ENCODE measurements around the gene COL4A2.

- TF ChIP-seq, protein P1, sequence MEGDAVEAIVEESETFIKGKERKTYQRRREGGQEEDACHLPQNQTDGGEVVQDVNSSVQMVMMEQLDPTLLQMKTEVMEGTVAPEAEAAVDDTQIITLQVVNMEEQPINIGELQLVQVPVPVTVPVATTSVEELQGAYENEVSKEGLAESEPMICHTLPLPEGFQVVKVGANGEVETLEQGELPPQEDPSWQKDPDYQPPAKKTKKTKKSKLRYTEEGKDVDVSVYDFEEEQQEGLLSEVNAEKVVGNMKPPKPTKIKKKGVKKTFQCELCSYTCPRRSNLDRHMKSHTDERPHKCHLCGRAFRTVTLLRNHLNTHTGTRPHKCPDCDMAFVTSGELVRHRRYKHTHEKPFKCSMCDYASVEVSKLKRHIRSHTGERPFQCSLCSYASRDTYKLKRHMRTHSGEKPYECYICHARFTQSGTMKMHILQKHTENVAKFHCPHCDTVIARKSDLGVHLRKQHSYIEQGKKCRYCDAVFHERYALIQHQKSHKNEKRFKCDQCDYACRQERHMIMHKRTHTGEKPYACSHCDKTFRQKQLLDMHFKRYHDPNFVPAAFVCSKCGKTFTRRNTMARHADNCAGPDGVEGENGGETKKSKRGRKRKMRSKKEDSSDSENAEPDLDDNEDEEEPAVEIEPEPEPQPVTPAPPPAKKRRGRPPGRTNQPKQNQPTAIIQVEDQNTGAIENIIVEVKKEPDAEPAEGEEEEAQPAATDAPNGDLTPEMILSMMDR (IDR thresholded peaks at IDR 0.05) = no peak
- TF ChIP-seq POLR2A (IDR thresholded peaks at IDR 0.05) = no peak
These were observed 91.8 kb downstream of the COL4A2 start for GRCh38 chr13:110398564-110399507.

Data from transverse colon (tissue), 3 donors.